GM19035 (cell line): ENCODE measurements around the gene PRCP.
A peak's percentile ranks its signal among the peaks of the same experiment; 100 is the strongest.

Source experiments
- ATAC-seq: cut with Tn5 transposase; IDR thresholded peaks from one replicate; pipeline ENCODE4 v1.9.1; 2021; ENCODE audit not compliant: unreplicated experiment

Gene PRCP

DNA sequence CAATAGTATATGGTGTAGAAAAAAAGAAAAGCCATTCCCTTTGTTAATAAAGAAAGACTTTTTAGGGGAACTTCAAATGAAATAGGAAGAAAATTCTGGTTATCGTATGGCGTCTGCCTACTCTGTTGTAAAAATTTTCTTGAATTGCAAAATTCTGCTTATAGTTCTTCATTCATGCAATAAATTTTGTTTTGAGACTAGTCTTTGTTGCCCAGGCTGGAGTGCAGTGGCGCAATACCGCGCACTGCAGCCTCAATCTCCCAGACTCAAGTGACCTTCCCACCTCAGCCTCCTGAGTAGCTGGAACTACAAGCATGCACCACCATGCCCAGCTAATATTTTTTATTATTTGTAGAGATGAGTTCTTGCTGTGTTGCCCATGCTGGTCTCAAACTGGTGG lies 7.1 kb upstream of the PRCP start:
- no peak for ATAC-seq

DNA sequence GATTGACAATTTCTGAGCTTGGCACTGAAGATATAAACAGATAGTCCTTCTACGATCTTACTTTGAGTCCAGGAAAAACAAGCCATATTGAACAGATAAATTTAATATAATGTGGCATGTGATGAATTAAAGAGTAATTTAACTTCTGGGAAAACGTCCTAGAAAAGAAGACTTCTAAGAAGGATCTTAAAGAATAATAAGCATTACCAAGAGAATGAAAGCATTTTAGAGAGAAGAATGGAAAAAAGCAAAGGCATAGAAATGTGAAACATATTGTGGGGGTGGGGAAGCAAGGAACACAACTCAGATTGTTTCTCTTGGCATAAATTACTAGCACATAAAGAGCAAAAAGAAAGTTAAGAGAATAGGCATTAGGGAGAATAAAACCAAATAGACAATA lies 6.7 kb upstream of the PRCP start:
- no peak for ATAC-seq

DNA sequence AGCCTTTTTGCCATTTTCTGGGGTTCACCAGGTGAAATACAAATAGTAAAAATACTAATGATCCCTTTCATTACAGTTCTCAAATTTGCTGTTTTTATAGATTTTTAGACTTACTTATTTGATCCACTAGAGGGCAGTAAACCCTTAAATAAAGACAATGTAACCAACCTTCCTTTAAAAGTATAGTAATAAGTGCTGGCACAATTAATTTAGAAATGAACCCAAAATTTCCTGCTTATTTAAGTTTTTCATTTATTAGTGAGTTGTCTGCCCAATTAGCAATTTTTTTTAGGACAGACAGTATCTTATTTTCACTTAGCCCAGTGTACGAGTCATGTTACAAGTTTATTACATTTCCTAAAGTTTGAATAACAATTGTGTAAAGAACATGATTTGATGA lies 6.0 kb upstream of the PRCP start:
- ATAC-seq = no peak

DNA sequence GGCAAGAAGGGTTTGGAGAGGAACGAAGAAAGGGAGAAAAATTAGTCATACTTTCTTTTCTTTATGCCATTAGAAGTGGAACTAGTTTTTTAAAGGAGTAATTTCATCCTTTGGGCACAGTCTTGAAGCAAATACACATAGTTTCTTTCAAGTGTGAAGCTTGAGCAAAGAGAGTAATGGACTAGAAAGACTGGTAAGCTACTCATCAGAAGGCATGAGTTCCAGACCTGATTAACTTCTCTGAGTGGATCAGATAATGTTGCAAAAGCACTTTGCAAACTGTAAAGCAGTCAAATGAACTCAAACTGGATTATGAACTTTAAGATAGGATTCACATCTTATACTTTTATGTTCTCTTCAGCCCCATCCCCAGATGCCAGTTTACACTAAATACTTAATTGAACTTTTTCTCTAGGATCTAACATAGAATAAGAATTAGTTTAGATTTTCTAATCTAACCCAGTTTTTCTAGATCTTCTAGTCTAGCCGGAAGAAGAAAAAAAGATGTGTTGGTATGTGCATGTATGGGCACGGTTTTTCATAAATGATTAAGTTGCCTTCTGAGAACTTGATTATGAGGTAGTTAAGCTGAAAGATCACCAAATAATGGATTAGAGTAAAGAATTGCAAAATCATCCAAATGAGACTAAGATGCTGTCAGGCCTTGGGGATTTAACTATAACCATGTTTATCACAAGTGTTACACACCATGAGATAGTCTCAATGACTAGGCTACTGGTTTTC lies 3.8 kb upstream of the PRCP start:
- no peak for ATAC-seq

DNA sequence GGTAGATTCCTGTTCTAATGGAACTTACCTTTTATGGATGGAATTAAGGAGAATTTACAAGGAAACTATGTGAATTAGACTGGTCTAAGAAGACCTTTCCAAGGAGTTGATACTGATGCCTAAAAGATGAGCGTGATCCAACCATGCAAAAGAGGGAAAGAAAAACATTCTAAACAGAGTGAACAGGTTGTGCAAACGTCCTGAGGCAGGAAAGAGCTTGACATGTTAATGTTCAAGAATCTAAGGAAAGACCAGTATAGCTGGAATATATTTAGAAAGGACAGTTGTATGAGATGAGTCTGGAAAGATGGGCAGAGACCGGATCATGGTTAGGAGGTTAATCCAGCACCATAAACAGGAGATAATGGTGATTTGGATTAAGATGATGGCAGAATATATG lies 2.6 kb upstream of the PRCP start:
- no peak for ATAC-seq

DNA sequence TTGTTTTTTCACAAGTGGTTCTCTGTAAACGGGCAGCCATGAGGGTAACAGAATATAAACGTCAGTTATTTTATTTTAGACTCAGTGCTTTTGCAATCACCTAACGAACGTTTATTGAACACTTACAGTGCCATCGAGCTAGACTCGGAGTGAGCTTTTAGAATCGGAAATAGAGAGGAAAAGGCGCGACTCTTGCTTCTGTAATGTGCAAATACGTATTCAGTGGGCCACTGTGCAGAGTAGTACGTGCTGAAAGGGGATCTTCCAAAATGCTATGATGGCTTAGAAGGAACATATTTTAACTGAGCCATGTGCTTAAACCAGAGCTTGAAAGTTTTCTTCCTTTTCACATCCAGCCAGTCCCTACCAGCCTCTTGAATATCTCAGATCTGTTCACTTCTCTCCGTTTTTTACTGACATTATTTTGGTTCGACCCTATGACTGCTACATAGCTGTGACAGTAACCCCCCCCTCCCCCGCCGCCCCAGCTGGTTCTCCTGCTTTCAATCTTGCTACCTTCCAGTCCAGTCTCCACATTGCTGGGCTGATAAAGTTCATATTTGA lies 1.8 kb upstream of the PRCP start:
- no peak for ATAC-seq

DNA sequence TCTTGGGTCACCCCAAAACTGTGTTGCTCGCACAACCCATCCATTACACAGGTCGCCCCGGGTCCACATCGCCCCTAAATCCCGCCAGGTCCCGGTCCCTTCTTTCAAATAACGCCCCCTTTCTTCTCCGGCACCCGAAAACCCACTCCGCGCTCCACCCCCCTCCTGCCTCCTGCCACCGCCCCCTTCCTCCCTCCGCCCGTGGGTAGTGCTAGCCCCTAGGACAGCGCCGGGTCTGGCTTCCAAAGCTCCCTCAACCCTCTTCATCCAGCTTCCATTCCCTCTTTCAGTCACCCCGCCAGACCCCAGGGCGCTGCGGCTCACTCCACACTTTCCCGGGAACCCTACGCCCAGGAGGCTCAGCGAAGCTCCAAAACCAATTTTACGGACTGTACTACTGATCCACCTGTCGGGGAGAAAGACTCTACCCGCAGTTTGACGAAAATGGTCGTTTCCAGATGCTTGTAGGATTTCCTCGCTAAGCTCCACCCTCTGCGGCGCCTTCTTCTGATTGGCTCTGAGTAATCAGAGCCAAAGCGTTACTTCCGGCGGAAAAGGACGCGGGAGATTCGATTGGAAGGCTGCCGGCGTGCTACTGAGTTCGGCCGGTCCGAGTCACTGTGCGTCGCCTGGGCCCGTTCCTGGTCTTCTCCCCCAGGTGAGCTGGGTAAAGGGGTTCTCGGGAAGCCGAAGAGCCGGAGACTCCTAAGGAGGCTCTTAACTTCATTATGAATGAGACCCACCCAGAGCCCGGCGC lies 1.1 kb upstream of the PRCP start, which contains the start of gene DDIAS:
TSS of gene DDIAS (plus strand) at position 572 of the 757 bp plus-strand sequence. CDS start 13,003 bp downstream, outside the sequence.
- ATAC-seq = peak; percentile 71

DNA sequence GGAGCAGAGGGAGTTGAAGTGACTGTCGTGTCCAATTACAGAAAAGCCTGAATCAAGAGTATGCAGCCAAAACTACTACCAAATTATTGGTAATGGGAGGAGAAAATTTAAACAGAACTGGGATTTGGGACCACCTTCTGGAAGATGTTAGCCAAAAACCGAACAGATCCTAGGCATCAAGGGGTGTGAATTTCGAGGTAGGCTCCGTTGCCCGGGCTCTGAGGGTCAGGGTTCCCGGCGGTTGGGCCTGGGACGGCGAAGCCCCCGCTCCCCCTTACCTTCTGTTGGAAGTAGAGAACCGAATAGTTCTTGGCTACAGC lies 313 bp downstream of the PRCP start:
- peak; percentile 2 for ATAC-seq

DNA sequence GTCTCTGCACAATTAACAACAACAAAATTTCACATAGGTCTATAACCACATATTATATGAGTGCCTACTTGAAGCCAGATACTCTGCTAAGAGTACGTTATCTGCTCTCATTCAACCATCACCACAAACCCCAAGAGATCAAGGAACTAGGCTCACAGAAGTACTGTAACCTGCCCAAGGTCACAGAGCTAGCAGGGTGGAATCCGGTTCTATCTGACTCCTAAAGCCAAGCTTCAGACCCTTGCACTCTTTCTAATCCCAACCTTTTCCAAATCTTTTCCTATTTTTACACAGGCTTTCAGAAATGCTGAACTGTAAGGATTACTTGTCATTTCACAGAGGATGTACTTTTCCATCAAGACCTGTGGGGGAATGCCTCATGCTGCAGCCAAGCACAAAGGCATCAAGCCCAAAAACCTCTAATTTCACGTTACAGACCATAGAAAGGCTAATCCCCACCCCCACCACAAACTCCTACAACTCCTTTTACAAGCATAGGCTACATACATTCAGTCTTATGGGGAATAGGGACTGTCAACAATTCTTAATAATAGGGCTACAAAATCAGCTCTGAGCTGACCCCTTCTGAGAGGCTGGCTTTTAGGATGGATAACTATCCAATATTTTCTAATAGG lies 927 bp downstream of the PRCP start:
- no peak for ATAC-seq

DNA sequence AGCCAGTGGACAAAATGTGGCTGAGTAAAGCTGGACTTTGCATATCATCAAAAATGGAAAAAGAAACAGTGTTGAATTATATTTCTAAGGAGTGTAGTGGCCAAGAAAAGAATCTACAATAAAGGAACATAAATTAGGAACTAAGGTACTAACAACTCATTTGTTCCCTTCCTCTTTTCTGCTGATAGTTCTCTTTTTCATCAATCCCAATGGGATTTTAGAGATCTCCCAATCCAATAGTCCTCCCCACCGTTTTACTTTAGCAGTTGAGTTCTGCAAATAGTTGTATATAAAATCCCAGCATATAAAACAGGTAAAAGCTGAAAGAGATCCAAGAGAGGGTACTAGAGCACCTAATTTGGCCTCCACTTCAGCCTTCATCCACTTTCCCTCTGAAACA lies 2.0 kb downstream of the PRCP start:
- no peak for ATAC-seq

DNA sequence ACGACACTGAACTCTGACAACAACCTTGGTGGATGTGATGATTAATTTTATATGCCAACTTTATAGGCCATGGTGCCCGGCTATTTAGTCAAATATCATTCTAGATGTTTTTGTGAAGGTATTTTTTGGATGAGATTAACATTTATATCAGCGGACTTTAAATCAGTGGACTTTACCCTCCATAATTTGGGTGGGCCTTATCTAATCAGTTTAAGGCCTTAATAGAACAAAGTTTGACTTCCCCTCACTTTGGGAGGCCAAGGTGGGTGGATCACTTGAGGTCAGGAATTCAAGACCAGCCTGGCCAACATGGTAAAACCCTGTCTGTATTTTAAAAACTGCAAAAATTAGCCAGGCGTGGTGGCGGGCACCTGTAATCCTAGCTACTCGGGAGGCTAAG lies 4.0 kb downstream of the PRCP start:
- ATAC-seq = no peak

DNA sequence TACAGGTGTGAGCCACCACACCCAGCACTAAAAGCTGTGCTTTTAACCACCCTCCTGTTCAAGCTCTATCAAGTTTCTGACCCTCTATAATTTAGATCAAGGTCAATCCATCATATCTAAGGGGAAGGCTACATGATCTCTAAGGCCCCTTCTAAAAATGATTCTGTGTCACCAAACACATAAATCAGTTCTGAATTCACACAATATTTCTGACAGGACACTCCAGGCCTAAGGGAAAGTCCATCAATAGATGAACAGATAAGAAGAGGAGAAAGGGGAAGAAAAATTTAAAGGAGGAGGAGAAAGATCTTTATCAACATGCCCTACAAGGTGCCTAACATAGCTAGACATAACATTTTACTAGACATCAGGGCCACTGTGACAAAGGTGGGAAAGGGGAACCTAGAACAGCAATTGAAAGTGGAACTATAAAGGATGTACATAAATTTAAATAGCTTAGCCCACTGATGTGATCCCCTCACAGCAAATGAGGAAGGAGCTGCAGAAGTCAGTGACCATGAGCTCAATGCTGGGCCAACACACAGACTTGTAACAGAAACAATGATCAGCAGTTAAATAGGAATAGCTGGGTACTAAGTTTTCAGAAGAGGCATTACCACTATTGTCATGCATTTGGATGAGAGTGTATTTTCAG lies 4.7 kb downstream of the PRCP start:
- ATAC-seq = no peak

DNA sequence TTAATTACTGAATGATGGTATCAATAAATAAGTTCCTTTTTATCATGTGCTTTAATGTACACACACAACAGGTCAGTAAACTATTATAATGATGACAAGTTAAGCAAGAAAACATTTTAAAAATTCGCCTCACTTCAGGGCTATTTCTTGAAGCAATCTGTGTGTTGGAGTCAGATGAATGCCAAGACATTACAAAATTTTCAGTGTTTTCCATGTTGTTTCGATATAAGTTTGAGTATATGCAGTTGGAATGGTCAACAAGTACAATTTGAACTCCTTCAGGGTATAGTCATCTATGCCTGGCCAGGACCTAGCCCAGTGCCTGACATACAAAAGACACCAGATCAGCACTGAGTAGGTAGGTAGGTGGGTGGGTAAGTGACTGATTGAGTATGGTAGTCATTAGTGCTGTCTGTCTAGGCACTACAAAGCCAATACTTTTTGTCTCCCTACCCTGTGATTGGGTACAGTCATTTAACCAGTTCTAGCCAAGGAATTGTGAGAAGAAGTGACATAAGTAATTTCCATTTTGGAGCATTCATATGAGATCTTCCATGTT lies 7.5 kb downstream of the PRCP start:
- no peak for ATAC-seq

DNA sequence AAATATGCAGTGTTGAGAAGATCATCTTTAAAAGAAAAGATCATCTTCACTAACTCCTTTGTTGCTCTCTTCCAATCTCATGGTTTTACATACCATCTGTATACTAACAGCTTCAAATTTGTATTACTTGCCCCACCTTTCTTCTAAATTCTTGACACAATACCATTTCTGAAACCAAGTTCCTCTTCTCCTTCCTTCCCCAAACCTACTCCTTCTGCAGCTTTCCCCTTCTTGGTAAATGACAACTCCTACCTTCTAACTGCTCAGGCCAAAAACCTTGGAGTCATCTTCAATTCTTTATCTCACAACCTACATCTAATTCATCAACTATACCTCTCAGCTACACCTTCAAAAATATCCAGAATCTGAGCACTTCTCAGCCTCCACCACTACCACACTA lies 9.3 kb downstream of the PRCP start:
- ATAC-seq = no peak

DNA sequence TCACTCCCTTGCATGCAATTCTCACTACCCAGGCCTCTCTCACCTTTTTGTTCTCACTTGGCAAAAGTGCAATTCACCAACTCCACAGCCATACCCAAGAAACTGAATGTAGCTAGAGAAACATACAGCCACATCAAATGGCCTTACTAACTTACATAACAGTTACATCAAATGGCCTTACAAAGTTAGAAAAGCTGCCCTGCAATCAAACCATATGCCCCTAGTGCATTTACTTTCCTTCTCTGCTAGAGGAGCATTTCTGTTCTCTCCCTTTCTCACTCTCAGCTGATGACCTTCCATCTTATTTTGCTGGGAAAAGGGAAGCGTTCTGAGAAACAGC lies 10.3 kb downstream of the PRCP start:
- ATAC-seq = no peak

DNA sequence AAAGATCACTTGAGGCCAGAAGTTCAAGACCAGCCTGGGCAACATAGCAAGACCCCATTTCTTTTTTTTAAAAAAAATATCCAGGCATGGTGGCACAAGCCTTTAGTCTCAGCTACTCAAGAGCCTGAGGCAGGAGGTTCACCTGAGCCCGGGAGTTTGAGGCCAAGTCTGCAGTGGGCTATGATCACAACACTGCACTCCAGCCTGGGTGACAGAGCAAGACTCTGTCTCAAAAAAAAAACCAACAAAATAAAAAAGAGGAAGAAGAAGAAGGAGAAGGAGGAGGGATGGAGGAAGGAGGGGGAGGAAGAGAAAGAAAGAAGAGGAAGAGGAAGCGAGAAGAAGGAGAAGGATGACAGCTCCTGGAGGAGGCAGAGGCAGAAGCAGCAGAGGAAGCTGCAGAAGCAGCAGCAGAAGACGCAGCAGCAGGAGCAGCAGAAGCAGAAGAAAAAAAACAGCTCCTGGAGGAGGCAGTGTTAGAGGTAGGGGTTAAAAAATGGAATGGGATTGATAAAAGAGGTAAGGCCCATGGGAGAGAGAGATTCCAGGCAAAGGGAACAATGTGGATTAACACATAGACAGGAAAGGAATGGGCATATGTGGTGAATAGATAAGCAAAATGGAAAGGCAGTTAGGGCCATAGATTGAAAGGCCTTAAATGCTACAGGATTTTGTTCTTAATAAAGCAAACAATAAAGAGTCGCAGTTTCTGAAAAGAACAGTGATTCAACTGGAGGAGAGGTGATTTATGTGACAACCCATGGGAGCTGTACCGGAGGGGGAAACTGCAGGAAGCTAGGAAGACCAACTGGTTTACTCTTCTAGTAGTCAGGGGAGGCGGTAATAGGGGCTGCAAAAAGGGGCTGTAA lies 10.9 kb downstream of the PRCP start:
- ATAC-seq = no peak

DNA sequence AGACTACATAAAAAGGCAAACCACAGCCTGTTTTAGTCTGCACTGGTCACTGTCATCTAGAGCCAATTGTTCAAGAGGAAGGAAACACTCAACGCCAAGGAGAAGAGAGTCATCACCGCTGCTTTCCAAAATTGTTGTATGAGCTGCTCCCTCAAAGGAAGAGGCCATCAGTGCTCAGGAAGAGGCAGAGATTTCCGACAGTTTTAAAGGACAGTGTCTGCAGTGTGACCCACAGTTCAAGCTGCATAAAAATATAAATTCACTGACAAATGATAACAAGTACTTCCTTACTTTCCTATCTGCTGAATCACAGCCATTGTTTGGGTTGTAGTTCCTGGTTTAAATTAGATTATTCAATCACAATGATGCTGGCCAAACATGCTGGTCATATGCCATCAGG lies 16.4 kb downstream of the PRCP start:
- ATAC-seq = no peak

DNA sequence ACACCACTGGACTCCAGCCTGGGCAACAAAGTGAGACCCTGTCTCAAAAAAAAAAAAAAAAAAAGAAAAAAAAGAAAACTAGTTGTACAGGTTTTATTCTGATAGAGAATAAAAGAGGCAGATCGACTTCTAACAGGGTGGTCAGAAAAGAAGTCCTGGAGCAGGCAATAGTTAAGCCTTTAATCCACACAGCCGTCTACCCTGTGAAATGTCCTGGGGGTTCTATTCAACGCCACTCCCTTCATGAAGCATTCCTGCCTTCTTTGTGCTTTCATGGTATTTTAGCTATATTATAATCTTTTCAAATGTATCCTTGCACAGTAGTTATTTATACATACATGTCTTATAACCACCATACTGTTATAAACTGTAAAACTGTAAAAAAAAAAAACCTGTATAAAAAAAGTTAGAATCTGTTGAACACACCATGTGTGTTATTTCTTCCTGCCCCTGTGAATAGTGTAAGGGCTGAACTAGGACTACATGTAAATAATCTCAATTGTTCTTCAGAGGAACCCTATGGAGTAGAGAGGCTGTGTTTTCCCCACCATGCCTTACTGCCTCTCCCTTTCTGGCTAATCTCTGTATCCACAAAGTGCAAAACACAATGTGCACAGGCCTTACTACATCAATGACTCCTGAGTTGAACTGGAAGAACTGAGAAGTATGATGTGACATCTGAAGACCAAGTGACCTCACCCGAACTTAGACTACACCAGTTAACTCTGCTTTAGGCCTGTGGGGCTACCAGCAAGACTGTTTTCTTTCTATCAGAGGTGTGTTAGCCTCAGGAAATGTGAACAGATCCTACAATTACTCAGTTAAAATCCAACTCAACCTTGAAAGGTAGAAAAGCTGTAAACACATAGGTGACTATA lies 25.3 kb downstream of the PRCP start:
- no peak for ATAC-seq

DNA sequence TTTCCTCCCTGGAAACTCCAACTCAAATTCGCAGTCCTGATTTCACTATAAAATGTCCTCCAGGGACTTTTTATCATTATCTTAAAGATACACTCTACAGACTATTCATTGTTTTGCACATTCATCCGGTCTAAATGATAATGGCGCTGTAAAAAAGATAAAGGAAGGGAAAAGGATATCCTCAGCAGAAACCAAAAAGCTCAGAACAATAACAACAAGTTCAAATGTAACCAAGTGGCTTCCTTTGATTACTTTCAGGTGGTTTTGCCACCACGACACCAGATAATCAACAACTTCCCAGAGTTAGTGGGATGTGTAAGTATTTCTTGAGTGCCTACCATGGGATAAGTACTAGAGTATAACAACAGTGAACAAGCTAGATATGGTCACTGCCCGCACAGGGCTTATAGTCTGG lies 26.3 kb downstream of the PRCP start:
- no peak for ATAC-seq
